Tibial artery (tissue), 4 donors: Measurements from ENCODE around the gene PRDM7.

Source experiments
- DNase-seq, 2 donors: peaks; one replicate each; pipeline ENCODE4 v3.0.0-alpha.2; 2019
- H3K27ac ChIP-seq, 2 donors: fragments of 200-600 bp; sonication (generic) in 1 of 2; 1 replicate in 1 of 2; 2 replicates in 1 of 2; pipeline ENCODE4 v1.5.1; 2018 to 2019; ENCODE audit warnings: mild to moderate bottlenecking in 1 of 2
- H3K27me3 ChIP-seq, 2 donors: fragments of 200-600 bp; sonication (generic) in 1 of 2; one replicate each; pipeline versions ENCODE4 v1.5.1 to v1.6.0; 2016 to 2019
- H3K36me3 ChIP-seq, 3 donors: fragments of 200-600 bp; sonication (generic) in 2 of 3; one replicate each; pipeline ENCODE4 v1.5.1; 2016 to 2019; ENCODE audit warnings: mild to moderate bottlenecking in 2 of 3
- H3K4me1 ChIP-seq, 4 donors: fragments of 200-600 bp; sonication (generic) in 2 of 4; 1 replicate in 3 of 4; 2 replicates in 1 of 4; pipeline ENCODE4 v1.5.1; 2016 to 2019
- H3K4me3 ChIP-seq, 2 donors: fragments of 200-600 bp; sonication (generic) in 1 of 2; 1 replicate in 1 of 2; 2 replicates in 1 of 2; pipeline ENCODE4 v1.5.1; 2018 to 2019; ENCODE audit warnings: mild to moderate bottlenecking in 2 of 2
- H3K9me3 ChIP-seq, 3 donors: fragments of 200-600 bp; sonication (generic) in 1 of 3; one replicate each; pipeline ENCODE4 v1.5.1; 2016 to 2019
- intact Hi-C: fragments of 100-400 bp; cut with DNase I; formaldehyde crosslinking; loops from one replicate; pipeline ENCODE4 v1.15.0; 2023; ENCODE audit warnings: low total_unique reads
- TF ChIP-seq, protein P1 (sequence below), 2 experiments: fragments of 200-600 bp in 1 of 2; fragments of 450-650 bp in 1 of 2; IDR thresholded peaks; one replicate each; pipeline ENCODE4 v1.5.1; 2017 to 2019; ENCODE audit warnings: antibody characterized with exemption in 2 of 2, mild to moderate bottlenecking in 1 of 2, moderate library complexity in 1 of 2

Gene PRDM7

DNA sequence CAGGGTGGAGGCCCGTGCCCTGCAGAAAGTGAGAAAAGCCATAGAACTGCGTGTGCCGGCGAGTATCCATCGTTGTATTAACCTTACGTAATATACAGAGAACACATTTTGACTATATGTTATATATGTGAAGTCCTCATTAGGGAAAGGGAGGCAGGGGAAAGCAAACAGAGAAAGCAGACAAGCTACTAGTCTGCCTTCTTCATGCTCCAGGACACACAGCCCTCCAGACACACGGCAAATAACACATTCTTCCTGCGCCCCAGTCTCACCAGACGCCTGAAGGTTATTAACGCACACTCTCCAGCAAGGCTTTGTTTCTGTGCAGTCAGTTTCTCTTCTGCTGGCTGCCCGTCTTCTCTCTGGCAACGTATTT, 28.8 kb downstream of the PRDM7 start:
- H3K4me1 ChIP-seq = peaks cover 0 to 18% (median 13%) of the 10 kb centered on the region in 4 donors
- H3K27me3 ChIP-seq = peaks cover 0 to 27% of the 10 kb centered on the region in 2 donors
- no peaks in the 10 kb centered on the region for H3K9me3 ChIP-seq
- peaks cover 0 to 5% (median 4%) of the 10 kb centered on the region in 3 donors for H3K36me3 ChIP-seq
- H3K4me3 ChIP-seq = no peak overlapping the region
- TF ChIP-seq, protein P1, sequence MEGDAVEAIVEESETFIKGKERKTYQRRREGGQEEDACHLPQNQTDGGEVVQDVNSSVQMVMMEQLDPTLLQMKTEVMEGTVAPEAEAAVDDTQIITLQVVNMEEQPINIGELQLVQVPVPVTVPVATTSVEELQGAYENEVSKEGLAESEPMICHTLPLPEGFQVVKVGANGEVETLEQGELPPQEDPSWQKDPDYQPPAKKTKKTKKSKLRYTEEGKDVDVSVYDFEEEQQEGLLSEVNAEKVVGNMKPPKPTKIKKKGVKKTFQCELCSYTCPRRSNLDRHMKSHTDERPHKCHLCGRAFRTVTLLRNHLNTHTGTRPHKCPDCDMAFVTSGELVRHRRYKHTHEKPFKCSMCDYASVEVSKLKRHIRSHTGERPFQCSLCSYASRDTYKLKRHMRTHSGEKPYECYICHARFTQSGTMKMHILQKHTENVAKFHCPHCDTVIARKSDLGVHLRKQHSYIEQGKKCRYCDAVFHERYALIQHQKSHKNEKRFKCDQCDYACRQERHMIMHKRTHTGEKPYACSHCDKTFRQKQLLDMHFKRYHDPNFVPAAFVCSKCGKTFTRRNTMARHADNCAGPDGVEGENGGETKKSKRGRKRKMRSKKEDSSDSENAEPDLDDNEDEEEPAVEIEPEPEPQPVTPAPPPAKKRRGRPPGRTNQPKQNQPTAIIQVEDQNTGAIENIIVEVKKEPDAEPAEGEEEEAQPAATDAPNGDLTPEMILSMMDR (IDR thresholded peaks at IDR 0.05) = no peak
- DNase-seq = no peak
- intact Hi-C loops = no loop called here
- H3K27ac ChIP-seq = no peak overlapping the region

DNA sequence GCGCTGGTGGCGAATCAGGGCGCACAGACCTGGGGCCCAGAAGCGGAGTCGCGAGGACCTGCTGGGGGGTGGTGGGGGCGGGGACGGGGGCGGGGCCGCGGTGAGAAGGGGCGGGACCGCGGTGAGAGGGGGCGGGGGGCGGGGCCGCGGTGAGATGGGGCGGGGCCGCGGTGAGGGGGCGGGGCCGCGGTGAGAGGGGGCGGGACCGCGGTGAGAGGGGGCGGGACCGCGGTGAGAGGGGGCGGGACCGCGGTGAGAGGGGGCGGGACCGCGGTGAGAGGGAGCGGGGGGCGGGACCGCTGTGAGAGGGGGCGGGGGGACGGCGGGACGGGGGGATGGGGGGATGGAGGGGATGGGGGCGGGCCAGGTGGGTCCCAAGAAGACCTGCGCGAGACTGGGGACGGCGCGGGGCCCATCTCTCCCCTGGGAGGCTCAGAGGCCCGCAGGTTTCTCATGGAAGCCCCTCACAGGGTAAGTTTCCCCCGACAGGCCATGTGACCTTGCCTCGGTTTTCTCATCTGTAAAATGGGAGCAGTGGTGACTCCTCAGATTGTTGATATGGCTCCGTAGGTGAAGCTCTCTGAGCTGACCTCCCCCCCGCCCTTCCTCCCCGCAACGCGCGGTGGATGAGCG, 29.3 kb downstream of the PRDM7 start:
- Histone ChIP-seq H3K9me3 (no peaks in the 10 kb centered on the region), H3K27me3 (peaks cover 0 to 27% of the 10 kb centered on the region in 2 donors), H3K36me3 (peaks cover 0 to 10% (median 8%) of the 10 kb centered on the region in 3 donors), H3K27ac (no peak overlapping the region), H3K4me3 (peak overlapping the region; percentile 39 to 42), H3K4me1 (peaks cover 0 to 18% (median 13%) of the 10 kb centered on the region in 4 donors)
- no peak for DNase-seq
- TF ChIP-seq, protein P1 (IDR thresholded peaks at IDR 0.05) = no peak
- intact Hi-C loops = no loop called here

DNA sequence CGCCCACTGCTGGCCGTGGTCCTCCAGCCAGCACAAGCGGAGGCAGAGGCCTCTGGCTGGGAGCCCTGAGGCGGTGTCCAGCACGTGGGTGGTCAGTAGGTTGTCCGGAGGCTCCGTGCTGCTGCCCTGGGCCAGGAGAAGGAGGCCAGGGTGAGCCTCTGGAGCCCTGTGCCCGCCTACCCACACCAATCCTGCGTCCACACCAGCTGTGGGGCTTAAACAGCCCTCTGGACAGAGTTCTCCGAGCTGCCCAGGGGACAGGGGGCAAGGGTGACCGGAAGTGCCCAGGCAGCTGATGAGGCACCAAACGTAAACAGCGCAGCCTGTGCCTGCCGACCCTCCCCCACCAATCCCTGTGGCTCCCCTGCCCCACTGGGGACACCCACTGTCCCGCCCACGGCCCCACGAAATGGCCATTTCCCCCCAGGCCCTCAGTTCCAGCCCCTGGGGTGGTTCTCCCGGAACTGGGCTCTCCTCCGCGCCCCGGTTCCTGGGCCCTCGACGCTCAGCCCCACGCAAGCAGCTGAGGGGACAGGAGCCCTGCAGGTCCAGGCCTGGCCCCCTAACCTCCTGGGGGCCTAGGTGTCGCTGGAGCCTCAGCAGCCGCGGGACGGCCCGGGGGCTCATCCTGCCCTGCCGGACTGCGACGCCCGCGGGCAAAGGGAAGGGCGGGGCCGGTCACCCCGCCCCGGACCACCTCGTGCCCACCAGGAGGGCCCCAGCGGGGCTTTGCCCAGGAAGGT, 30.0 kb downstream of the PRDM7 start:
- Histone ChIP-seq H3K4me1 (peaks cover 0 to 18% (median 13%) of the 10 kb centered on the region in 4 donors), H3K4me3 (peak overlapping the region; percentile 39 to 42), H3K27ac (no peak overlapping the region), H3K9me3 (no peaks in the 10 kb centered on the region), H3K36me3 (peaks cover 0 to 17% (median 15%) of the 10 kb centered on the region in 3 donors), H3K27me3 (peaks cover 0 to 27% of the 10 kb centered on the region in 2 donors)
- TF ChIP-seq, protein P1 (IDR thresholded peaks at IDR 0.05) = no peak
- intact Hi-C loops = no loop called here
- peak; percentile 60 to 87 for DNase-seq

DNA sequence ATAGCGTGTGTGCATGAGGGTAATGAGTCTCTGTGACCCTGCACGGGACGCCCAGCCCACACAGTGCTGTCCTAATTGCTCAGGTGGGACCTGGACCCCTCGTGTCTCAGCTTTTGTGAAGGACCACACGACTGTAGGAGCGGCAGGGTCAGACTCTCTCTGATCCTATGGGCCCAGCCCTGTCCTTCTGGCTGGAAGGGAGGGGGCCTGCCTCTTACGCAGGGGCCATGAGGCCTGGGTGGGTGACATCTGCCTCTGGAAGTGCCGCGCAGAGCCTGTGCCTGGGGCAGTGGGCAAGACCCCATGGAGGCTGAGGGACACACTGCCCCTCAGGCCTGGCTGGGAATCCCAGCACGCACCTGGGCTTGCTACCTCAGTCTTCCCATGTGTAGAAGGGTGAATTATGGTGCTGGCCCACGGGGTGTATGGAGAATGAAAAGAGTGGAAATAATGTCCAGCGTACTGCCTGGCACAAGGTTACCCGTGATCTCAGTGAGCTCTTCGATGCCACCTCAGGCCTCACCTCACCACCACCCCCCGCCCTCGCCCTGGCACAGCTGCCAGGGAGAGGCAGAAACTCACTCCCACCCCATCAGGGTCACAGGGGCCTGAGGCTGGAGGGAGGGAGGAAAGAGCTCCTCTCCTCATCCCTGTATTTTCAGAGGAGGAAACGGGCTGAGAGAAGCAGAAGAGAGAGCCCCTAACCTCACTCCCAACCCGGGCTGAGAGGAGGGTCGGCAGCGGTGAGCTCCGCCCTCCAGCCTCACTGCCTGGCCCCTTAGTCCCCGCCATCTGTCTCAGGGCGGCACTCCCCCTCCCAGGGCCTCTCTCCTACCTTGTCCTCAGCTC, 30.8 kb downstream of the PRDM7 start:
- intact Hi-C loops = no loop called here
- TF ChIP-seq, protein P1 (IDR thresholded peaks at IDR 0.05) = no peak
- Histone ChIP-seq H3K4me3 (peak overlapping the region; percentile 39 to 42), H3K9me3 (no peaks in the 10 kb centered on the region), H3K27ac (no peak overlapping the region), H3K27me3 (peaks cover 0 to 27% of the 10 kb centered on the region in 2 donors), H3K36me3 (peaks cover 0 to 25% (median 15%) of the 10 kb centered on the region in 3 donors), H3K4me1 (peaks cover 0 to 18% (median 13%) of the 10 kb centered on the region in 4 donors)
- no peak for DNase-seq

DNA sequence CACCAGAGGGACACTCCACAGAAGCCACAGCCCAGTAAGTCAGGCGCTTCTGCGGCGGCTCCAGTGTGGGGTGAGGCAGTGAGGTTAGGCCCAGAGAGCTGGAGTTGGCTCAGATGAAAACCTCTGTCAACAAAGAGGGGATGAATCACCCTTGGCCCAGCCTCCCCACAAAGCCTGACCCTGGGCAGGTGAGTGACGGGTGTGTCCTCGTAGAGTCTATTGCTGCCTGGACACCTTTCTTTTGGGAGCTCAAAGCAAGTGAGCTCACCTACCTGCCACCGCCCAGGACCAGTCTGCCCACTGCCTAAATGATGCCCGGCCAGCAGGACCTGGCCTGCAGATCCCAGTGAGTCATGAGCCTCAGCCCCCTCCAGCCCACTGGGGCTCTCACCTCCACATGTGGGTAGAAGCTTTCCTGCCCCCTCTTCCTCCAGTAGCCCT, 33.0 kb downstream of the PRDM7 start:
- peaks cover 0 to 47% (median 32%) of the 10 kb centered on the region in 3 donors for H3K36me3 ChIP-seq
- no peaks in the 10 kb centered on the region for H3K9me3 ChIP-seq
- H3K4me3 ChIP-seq = no peak overlapping the region
- no peak for DNase-seq
- H3K27ac ChIP-seq = no peak overlapping the region
- H3K4me1 ChIP-seq = peaks cover 0 to 18% (median 13%) of the 10 kb centered on the region in 4 donors
- TF ChIP-seq, protein P1 (IDR thresholded peaks at IDR 0.05) = no peak
- peaks cover 0 to 27% of the 10 kb centered on the region in 2 donors for H3K27me3 ChIP-seq
- intact Hi-C loops = no loop called here
